ENCODE data around the gene DLG2. TPM values are rescaled to one million over a fixed set of nuclear protein-coding genes. Genes with fewer than 3 reads are reported as not detected.
"Not testable (repeated sequence)": the region's sequence is repeated elsewhere in the genome, so short reads cannot be mapped to it uniquely, and the experiment has no call there.

The DLG2 gene
- total RNA-seq, 2 experiments from 2014 or later, result 6.9 to 8.2 TPM

DNA sequence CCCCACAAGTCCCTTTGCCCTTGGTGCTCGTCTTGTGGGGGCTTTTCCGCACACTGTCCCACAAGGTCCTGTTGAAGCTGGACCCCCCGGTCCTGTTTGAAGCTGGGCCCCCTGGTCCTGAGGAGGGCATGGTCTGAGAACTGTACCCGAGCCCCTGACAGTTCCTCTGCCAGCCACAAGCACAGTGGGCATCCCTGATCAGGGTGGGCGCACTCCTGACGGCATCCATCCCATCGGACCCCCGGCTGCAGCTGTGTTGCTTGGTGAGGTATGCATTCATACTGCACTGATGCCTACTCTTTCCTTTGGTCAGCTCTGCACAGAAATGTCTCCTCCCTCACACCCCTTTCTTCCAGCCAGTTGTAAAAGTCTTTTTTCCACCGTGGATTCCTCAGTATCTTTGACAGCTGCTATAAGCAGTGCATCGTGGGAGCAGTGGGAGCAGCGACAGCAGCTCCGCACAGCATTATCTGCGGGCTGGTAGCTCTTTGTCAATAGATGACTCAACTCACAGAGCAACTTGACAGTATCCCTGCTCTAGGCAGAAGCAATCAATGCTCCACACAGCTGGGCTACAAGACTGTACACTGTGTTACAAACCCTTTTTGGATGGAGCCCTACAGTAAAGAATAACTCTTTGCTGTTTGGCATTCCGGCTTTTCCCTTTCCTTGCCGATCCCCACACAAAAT, 1310.1 kb downstream of the DLG2 start:
- H3K9me3 ChIP-seq (ENCODE audit: low read length), result no peaks in the 10 kb centered on the region
- H3K27ac ChIP-seq (ENCODE audit: low read depth, low read length, poor library complexity, severe bottlenecking), result no peak overlapping the region
- no peak overlapping the region for H3K4me3 ChIP-seq (ENCODE audit: low read depth, low read length, poor library complexity, severe bottlenecking)
- BruUV-seq (replicated peaks), result no TSS peak
- POLR2A ChIA-PET, result no interaction called here
- DNase-seq (ENCODE audit: low spot score), result no peak
- intact Hi-C loops (cut with micrococcal nuclease; ENCODE audit: unreplicated experiment), result no loop called here
- no peak for TF ChIP-seq EZH2phosphoT487 (IDR thresholded peaks at IDR 0.05; ENCODE audit: borderline replicate concordance, low read depth, low read length)
- TF ChIP-seq, protein P1, sequence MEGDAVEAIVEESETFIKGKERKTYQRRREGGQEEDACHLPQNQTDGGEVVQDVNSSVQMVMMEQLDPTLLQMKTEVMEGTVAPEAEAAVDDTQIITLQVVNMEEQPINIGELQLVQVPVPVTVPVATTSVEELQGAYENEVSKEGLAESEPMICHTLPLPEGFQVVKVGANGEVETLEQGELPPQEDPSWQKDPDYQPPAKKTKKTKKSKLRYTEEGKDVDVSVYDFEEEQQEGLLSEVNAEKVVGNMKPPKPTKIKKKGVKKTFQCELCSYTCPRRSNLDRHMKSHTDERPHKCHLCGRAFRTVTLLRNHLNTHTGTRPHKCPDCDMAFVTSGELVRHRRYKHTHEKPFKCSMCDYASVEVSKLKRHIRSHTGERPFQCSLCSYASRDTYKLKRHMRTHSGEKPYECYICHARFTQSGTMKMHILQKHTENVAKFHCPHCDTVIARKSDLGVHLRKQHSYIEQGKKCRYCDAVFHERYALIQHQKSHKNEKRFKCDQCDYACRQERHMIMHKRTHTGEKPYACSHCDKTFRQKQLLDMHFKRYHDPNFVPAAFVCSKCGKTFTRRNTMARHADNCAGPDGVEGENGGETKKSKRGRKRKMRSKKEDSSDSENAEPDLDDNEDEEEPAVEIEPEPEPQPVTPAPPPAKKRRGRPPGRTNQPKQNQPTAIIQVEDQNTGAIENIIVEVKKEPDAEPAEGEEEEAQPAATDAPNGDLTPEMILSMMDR (conservative IDR thresholded peaks at IDR 0.05; ENCODE audit: low read length), result no peak
- H2AFZ ChIP-seq (ENCODE audit: low read length), result no peak overlapping the region
- H3K36me3 ChIP-seq (ENCODE audit: insufficient read depth, low read length), result no peaks in the 10 kb centered on the region
- CTCF ChIA-PET (ENCODE audit: unreplicated experiment), result no interaction called here
- H3K9me2 ChIP-seq (ENCODE audit: insufficient read depth, low read length), result no peaks in the 10 kb centered on the region
- no peaks in the 10 kb centered on the region for H3K79me2 ChIP-seq (ENCODE audit: insufficient read depth, low read depth, low read length)
- no peak overlapping the region for H3K4me2 ChIP-seq (ENCODE audit: low read length)
- H3K4me1 ChIP-seq (ENCODE audit: insufficient read depth, low read length, poor library complexity, severe bottlenecking), result no peaks in the 10 kb centered on the region
- H4K20me1 ChIP-seq (ENCODE audit: insufficient read depth, low read length), result no peaks in the 10 kb centered on the region

DNA sequence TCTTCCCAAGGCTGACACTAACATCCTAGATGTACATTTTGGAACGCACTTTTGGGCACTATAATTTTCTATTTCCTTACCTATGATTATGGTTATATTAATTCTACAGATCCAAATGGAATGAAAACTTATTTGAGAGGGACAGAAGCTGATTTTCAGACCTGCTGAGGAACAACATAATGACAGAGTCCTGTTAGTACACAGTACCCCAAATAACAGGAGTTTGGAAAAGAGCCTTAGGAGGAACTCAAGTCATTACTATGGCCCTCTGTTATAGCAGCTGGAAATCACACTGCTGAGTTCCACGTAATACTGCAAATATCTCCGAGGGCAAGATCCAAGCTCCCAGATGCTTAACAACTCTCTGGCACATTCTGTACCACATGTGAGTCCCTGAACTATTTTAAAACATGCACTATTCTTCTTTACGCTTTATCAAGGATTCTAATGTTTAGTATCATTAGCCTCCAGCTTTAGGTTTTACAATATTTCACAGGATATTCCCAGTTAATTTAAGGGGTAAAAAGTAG, 1313.2 kb downstream of the DLG2 start:
- TF ChIP-seq, protein P1 (conservative IDR thresholded peaks at IDR 0.05; ENCODE audit: low read length), result no peak
- no peak for TF ChIP-seq EZH2phosphoT487 (IDR thresholded peaks at IDR 0.05; ENCODE audit: borderline replicate concordance, low read depth, low read length)
- Histone ChIP-seq H3K9me2 (ENCODE audit: insufficient read depth, low read length) (no peaks in the 10 kb centered on the region), H3K4me1 (ENCODE audit: insufficient read depth, low read length, poor library complexity, severe bottlenecking) (no peaks in the 10 kb centered on the region), H2AFZ (ENCODE audit: low read length) (no peak overlapping the region), H3K4me2 (ENCODE audit: low read length) (no peak overlapping the region), H3K9me3 (ENCODE audit: low read length) (no peaks in the 10 kb centered on the region), H3K79me2 (ENCODE audit: insufficient read depth, low read depth, low read length) (no peaks in the 10 kb centered on the region), H4K20me1 (ENCODE audit: insufficient read depth, low read length) (no peaks in the 10 kb centered on the region), H3K4me3 (ENCODE audit: low read depth, low read length, poor library complexity, severe bottlenecking) (no peak overlapping the region), H3K36me3 (ENCODE audit: insufficient read depth, low read length) (no peaks in the 10 kb centered on the region), H3K27ac (ENCODE audit: low read depth, low read length, poor library complexity, severe bottlenecking) (no peak overlapping the region)
- BruUV-seq (replicated peaks), result no TSS peak
- intact Hi-C loops (cut with micrococcal nuclease; ENCODE audit: unreplicated experiment), result no loop called here
- no peak for DNase-seq (ENCODE audit: low spot score)
- POLR2A ChIA-PET, result no interaction called here
- CTCF ChIA-PET (ENCODE audit: unreplicated experiment), result interaction anchor here (0.8 kb wide), 1 partner anchor 22 kb away, joined by 3 read pairs; no protein-coding TSS in a partner anchor

DNA sequence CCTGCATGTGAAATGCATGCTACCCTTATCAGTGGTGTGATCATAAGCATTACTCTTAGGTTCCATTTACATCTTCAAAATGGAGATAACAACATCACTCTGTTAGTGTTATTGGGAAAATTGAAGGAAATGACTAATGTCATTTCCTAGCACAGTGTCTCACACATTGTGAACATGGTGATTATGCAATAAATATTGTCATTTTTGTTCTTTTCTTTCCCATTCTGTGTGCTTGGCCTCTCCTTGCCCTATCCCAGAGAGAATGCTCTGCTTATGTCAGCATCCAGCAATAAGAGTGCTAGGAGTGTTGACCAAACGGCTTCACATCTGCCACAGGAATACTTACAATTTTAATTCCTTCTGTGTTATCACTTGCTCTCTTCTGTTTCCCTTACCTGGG, 1316.9 kb downstream of the DLG2 start:
- no TSS peak for BruUV-seq (replicated peaks)
- POLR2A ChIA-PET, result no interaction called here

DNA sequence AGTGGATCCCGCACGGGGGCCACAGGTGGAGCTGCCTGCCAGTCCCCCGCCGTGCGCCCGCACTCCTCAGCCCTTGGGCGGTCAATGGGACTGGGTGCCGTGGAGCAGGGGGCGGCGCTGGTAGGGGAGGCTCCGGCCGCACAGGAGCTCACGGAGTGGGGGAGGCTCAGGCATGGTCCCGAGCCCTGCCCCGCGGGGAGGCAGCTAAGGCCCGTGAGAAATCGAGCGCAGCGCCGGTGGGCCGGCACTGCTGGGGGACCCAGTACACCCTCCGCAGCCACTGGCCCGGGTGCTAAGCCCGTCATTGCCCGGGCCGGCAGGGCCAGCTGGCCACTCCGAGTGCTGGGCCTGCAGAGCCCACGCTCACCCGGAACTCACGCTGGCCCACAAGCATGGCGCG, 1318.7 kb downstream of the DLG2 start:
- POLR2A ChIA-PET; BruUV-seq (replicated peaks); H3K9me2 ChIP-seq (ENCODE audit: insufficient read depth, low read length); intact Hi-C loops (cut with micrococcal nuclease; ENCODE audit: unreplicated experiment); DNase-seq (ENCODE audit: low spot score); H3K4me2 ChIP-seq (ENCODE audit: low read length); H3K27ac ChIP-seq (ENCODE audit: low read depth, low read length, poor library complexity, severe bottlenecking); H2AFZ ChIP-seq (ENCODE audit: low read length); H3K9me3 ChIP-seq (ENCODE audit: low read length); H3K36me3 ChIP-seq (ENCODE audit: insufficient read depth, low read length); H3K79me2 ChIP-seq (ENCODE audit: insufficient read depth, low read depth, low read length); H3K4me3 ChIP-seq (ENCODE audit: low read depth, low read length, poor library complexity, severe bottlenecking); H4K20me1 ChIP-seq (ENCODE audit: insufficient read depth, low read length); CTCF ChIA-PET (ENCODE audit: unreplicated experiment); H3K4me1 ChIP-seq (ENCODE audit: insufficient read depth, low read length, poor library complexity, severe bottlenecking): not testable (repeated sequence)

More for the DNA sequence above, 1316.9 kb downstream of the DLG2 start:
- intact Hi-C loops (cut with micrococcal nuclease; ENCODE audit: unreplicated experiment), result no loop called here
- no peak overlapping the region for H3K4me2 ChIP-seq (ENCODE audit: low read length)
- no peak for DNase-seq (ENCODE audit: low spot score)
- H3K36me3 ChIP-seq (ENCODE audit: insufficient read depth, low read length), result no peaks in the 10 kb centered on the region
- no peak overlapping the region for H2AFZ ChIP-seq (ENCODE audit: low read length)
- CTCF ChIA-PET (ENCODE audit: unreplicated experiment), result no interaction called here
- no peak overlapping the region for H3K27ac ChIP-seq (ENCODE audit: low read depth, low read length, poor library complexity, severe bottlenecking)
- H3K4me3 ChIP-seq (ENCODE audit: low read depth, low read length, poor library complexity, severe bottlenecking), result no peak overlapping the region
- no peaks in the 10 kb centered on the region for H3K9me2 ChIP-seq (ENCODE audit: insufficient read depth, low read length)
- H3K79me2 ChIP-seq (ENCODE audit: insufficient read depth, low read depth, low read length), result no peaks in the 10 kb centered on the region
- no peaks in the 10 kb centered on the region for H3K9me3 ChIP-seq (ENCODE audit: low read length)
- no peak for TF ChIP-seq EZH2phosphoT487 (IDR thresholded peaks at IDR 0.05; ENCODE audit: borderline replicate concordance, low read depth, low read length)
- TF ChIP-seq, protein P1 (conservative IDR thresholded peaks at IDR 0.05; ENCODE audit: low read length), result no peak
- no peaks in the 10 kb centered on the region for H4K20me1 ChIP-seq (ENCODE audit: insufficient read depth, low read length)
- no peaks in the 10 kb centered on the region for H3K4me1 ChIP-seq (ENCODE audit: insufficient read depth, low read length, poor library complexity, severe bottlenecking)
